MM.1S (cell line): ENCODE data around the gene COX5A.
"Not testable (repeated sequence)": the region's sequence is repeated elsewhere in the genome, so short reads cannot be mapped to it uniquely, and the experiment has no call there.

ENCODE experiments used
- DNase-seq: peaks from one replicate; pipeline ENCODE4 v3.0.0-alpha.2; 2015
- H2AFZ ChIP-seq: fragments of 300-600 bp; sonication (generic); 2 replicates; pipeline ENCODE4 v1.6.0; 2016; ENCODE audit warnings: antibody characterized with exemption, low read length
- H3F3A ChIP-seq: fragments of 300-600 bp; sonication (generic); 2 replicates; pipeline ENCODE4 v1.6.1; 2016; ENCODE audit warnings: mild to moderate bottlenecking, antibody characterized with exemption, low read length, moderate library complexity, mixed read lengths; ENCODE audit not compliant: insufficient read depth
- H3K27ac ChIP-seq: fragments of 300-600 bp; sonication (generic); 2 replicates; pipeline ENCODE4 v1.5.1; 2016; ENCODE audit warnings: mild to moderate bottlenecking, low read length
- H3K27me3 ChIP-seq: fragments of 300-600 bp; sonication (generic); replicated peaks from 2 replicates; pipeline ENCODE4 v1.6.0; 2016; ENCODE audit warnings: low read length; ENCODE audit not compliant: insufficient read depth
- H3K36me3 ChIP-seq: fragments of 300-600 bp; sonication (generic); replicated peaks from 2 replicates; pipeline ENCODE4 v1.6.1; 2016; ENCODE audit warnings: mild to moderate bottlenecking, low read length, mixed read lengths; ENCODE audit not compliant: insufficient read depth
- H3K4me1 ChIP-seq: fragments of 300-600 bp; sonication (generic); 2 replicates; pipeline ENCODE4 v1.6.1; 2016; ENCODE audit warnings: low read length, mixed read lengths
- H3K4me2 ChIP-seq: fragments of 300-600 bp; sonication (generic); 2 replicates; pipeline ENCODE4 v1.6.0; 2016; ENCODE audit warnings: low read depth, low read length
- H3K4me3 ChIP-seq: fragments of 300-600 bp; sonication (generic); 2 replicates; pipeline ENCODE4 v1.5.1; 2016; ENCODE audit warnings: low read length, mixed read lengths
- H3K79me2 ChIP-seq: fragments of 300-600 bp; sonication (generic); 2 replicates; pipeline ENCODE4 v1.6.1; 2016; ENCODE audit warnings: mixed run types, low read length, mixed read lengths
- H3K9ac ChIP-seq: fragments of 300-600 bp; sonication (generic); 2 replicates; pipeline ENCODE4 v1.6.1; 2016; ENCODE audit warnings: low read length, mixed read lengths
- H3K9me2 ChIP-seq: fragments of 300-600 bp; sonication (generic); replicated peaks from 2 replicates; pipeline ENCODE4 v1.6.1; 2016; ENCODE audit warnings: mild to moderate bottlenecking, low read length, mixed read lengths; ENCODE audit not compliant: insufficient read depth
- H3K9me3 ChIP-seq: fragments of 300-600 bp; sonication (generic); replicated peaks from 2 replicates; pipeline ENCODE4 v1.6.1; 2016; ENCODE audit warnings: mild to moderate bottlenecking, low read length, mixed read lengths; ENCODE audit not compliant: insufficient read depth
- H4K20me1 ChIP-seq: fragments of 300-600 bp; sonication (generic); 2 replicates; pipeline ENCODE4 v1.6.1; 2016; ENCODE audit warnings: mild to moderate bottlenecking, low read length, moderate library complexity, mixed read lengths; ENCODE audit not compliant: insufficient read depth
- EZH2 ChIP-seq: fragments of 300-600 bp; sonication (generic); optimal IDR thresholded peaks from 2 replicates; pipeline ENCODE3; 2017; ENCODE audit warnings: low read depth, mild to moderate bottlenecking, antibody characterized with exemption, low read length, mixed read lengths
- EZH2phosphoT487 ChIP-seq: fragments of 300-600 bp; sonication (generic); IDR thresholded peaks from 2 replicates; pipeline ENCODE4 v1.6.1; 2018; ENCODE audit warnings: antibody characterized with exemption, low read length
- TF ChIP-seq, protein P1 (sequence below): fragments of 300-600 bp; sonication (generic); IDR thresholded peaks from 2 replicates; pipeline ENCODE4 v1.5.1; 2016; ENCODE audit warnings: antibody characterized with exemption, low read length, mixed read lengths

Gene COX5A

GRCh38 chr15:74889390-74889882, 48.4 kb downstream of the COX5A start:
- Histone ChIP-seq H3K79me2 (peaks cover 9% of the 10 kb centered on the region; the same call in 1 of the 2 replicates), H3K4me3 (peak overlapping the region; percentile 92), H3K9ac (peak overlapping the region; percentile 73; the same call in 1 of the 2 replicates), H2AFZ (peak overlapping the region; percentile 94), H3K36me3 (no peaks in the 10 kb centered on the region), H4K20me1 (no peaks in the 10 kb centered on the region), H3K4me1 (peaks cover 36% of the 10 kb centered on the region), H3K27ac (no peak overlapping the region), H3K27me3 (no peaks in the 10 kb centered on the region), H3K9me2 (no peaks in the 10 kb centered on the region), H3K9me3 (no peaks in the 10 kb centered on the region), H3F3A (0 out of 2 replicates have a peak, but pooled peaks cover 3% of the 10 kb centered on the region), H3K4me2 (peak overlapping the region; percentile 93)
- TF ChIP-seq, protein P1, sequence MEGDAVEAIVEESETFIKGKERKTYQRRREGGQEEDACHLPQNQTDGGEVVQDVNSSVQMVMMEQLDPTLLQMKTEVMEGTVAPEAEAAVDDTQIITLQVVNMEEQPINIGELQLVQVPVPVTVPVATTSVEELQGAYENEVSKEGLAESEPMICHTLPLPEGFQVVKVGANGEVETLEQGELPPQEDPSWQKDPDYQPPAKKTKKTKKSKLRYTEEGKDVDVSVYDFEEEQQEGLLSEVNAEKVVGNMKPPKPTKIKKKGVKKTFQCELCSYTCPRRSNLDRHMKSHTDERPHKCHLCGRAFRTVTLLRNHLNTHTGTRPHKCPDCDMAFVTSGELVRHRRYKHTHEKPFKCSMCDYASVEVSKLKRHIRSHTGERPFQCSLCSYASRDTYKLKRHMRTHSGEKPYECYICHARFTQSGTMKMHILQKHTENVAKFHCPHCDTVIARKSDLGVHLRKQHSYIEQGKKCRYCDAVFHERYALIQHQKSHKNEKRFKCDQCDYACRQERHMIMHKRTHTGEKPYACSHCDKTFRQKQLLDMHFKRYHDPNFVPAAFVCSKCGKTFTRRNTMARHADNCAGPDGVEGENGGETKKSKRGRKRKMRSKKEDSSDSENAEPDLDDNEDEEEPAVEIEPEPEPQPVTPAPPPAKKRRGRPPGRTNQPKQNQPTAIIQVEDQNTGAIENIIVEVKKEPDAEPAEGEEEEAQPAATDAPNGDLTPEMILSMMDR, result no peak
- TF ChIP-seq EZH2phosphoT487 (no peak), EZH2 (no peak)
- DNase-seq, result no peak

- no peaks in the 10 kb centered on the region for H4K20me1 ChIP-seq
- no peak overlapping the region for H3K4me3 ChIP-seq
- H3K9ac ChIP-seq, result no peak overlapping the region
- no peak overlapping the region for H3K4me2 ChIP-seq
- no peaks in the 10 kb centered on the region for H3K36me3 ChIP-seq
- no peak for DNase-seq
- no peaks in the 10 kb centered on the region for H3K9me3 ChIP-seq
- H3K27me3 ChIP-seq, result no peaks in the 10 kb centered on the region
- peaks cover 10% of the 10 kb centered on the region; the same call in 1 of the 2 replicates for H3F3A ChIP-seq
- H3K9me2 ChIP-seq, result no peaks in the 10 kb centered on the region
- TF ChIP-seq, protein P1, result no peak
- TF ChIP-seq EZH2 (no peak), EZH2phosphoT487 (no peak)
- peaks cover 9% of the 10 kb centered on the region; the same call in 1 of the 2 replicates for H3K79me2 ChIP-seq
- H2AFZ ChIP-seq, result no peak overlapping the region
- peaks cover 41% of the 10 kb centered on the region for H3K4me1 ChIP-seq
- no peak overlapping the region for H3K27ac ChIP-seq
Measured at GRCh38 chr15:74888716-74889115, 49.2 kb downstream of the COX5A start.

DNA sequence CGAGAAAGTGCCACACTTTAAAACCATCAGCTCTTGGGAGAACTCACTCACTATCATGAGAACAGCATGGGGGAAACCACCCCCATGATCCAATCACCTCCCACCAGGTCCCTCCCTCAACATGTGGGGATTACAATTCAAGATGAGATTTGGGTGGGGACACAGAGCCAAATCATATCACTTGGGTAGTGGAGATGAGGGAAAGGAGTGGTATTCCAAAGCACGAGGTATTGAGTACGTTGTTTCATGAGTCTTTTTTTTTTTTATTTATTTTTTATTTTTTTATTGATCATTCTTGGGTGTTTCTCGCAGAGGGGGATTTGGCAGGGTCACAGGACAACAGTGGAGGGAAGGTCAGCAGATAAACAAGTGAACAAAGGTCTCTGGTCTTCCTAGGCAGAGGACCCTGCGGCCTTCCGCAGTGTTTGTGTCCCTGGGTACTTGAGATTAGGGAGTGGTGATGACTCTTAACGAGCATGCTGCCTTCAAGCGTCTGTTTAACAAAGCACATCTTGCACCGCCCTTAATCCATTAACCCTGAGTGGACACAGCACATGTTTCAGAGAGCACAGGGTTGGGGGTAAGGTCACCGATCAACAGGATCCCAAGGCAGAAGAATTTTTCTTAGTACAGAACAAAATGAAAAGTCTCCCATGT, 50.2 kb downstream of the COX5A start:
- H3K27me3 ChIP-seq, H3K9me2 ChIP-seq, H3K4me2 ChIP-seq, H3K79me2 ChIP-seq, H4K20me1 ChIP-seq, DNase-seq, H3K36me3 ChIP-seq, H3K27ac ChIP-seq, H3K9ac ChIP-seq, H3K4me3 ChIP-seq, H2AFZ ChIP-seq, H3K9me3 ChIP-seq: not testable (repeated sequence)
- Histone ChIP-seq H3K4me1 (peaks cover 40% of the 10 kb centered on the region), H3F3A (peaks cover 15% of the 10 kb centered on the region)

- no peak overlapping the region for H3K9ac ChIP-seq
- peaks cover 33% of the 10 kb centered on the region for H3K4me1 ChIP-seq
- H3K4me3 ChIP-seq, result no peak overlapping the region
- DNase-seq, result no peak
- H4K20me1 ChIP-seq, result no peaks in the 10 kb centered on the region
- H3K4me2 ChIP-seq, result no peak overlapping the region
- H3K27me3 ChIP-seq, result no peaks in the 10 kb centered on the region
- no peak overlapping the region for H2AFZ ChIP-seq
- no peak overlapping the region for H3K27ac ChIP-seq
- no peaks in the 10 kb centered on the region for H3K9me3 ChIP-seq
- H3K79me2 ChIP-seq, result peaks cover 5% of the 10 kb centered on the region; the same call in 1 of the 2 replicates
- H3K9me2 ChIP-seq, result no peaks in the 10 kb centered on the region
- no peaks in the 10 kb centered on the region for H3K36me3 ChIP-seq
- TF ChIP-seq, protein P1, result no peak
- peaks cover 15% of the 10 kb centered on the region for H3F3A ChIP-seq
Measured at GRCh38 chr15:74885461-74885860, 52.4 kb downstream of the COX5A start.
